MCF 10A (cell line): Measurements from ENCODE around the gene CBR1. TPM values are rescaled to one million over a fixed set of nuclear protein-coding genes. Genes with fewer than 3 reads are reported as not detected.
A peak's percentile ranks its signal among the peaks of the same experiment; 100 is the strongest.

ENCODE experiments used
- BruUV-seq: library from RNA; stranded (reverse); fragments of 400-500 nt; replicated peaks from 2 replicates; lab custom pipeline; 2021; lab: Mats Ljungman, UMichigan
- CTCF ChIA-PET: fragments of 300-600 bp; sonication (Branson Sonifier 250); formaldehyde crosslinking; extraction: SDS; loops from one replicate; lab custom pipeline; 2021; ENCODE audit warnings: antibody characterized with exemption, inconsistent platforms; lab: Yijun Ruan, JAX
- POLR2A ChIA-PET: fragments of 300-600, 350-650 bp; sonication (Branson Sonifier 250); formaldehyde crosslinking; extraction: SDS; loops from one replicate; lab custom pipeline; 2020; ENCODE audit warnings: antibody characterized with exemption, inconsistent platforms; lab: Yijun Ruan, JAX
- DNase-seq: peaks from one replicate; pipeline ENCODE4 v3.0.0-alpha.2; 2018; ENCODE audit not compliant: unreplicated experiment
- H3K27ac Mint-ChIP-seq: one replicate; pipeline ENCODE4 v1.8.0; 2022; ENCODE audit warnings: mild to moderate bottlenecking, low read depth, mixed read lengths; ENCODE audit not compliant: unreplicated experiment
- H3K27me3 Mint-ChIP-seq: one replicate; pipeline ENCODE4 v1.8.0; 2022; ENCODE audit warnings: mixed read lengths; ENCODE audit not compliant: insufficient read depth, unreplicated experiment
- H3K36me3 Mint-ChIP-seq: one replicate; pipeline ENCODE4 v1.8.0; 2022; ENCODE audit warnings: mild to moderate bottlenecking, moderate library complexity, mixed read lengths; ENCODE audit not compliant: insufficient read depth, unreplicated experiment
- H3K4me1 Mint-ChIP-seq: one replicate; pipeline ENCODE4 v1.8.0; 2022; ENCODE audit warnings: mixed read lengths; ENCODE audit not compliant: insufficient read depth, unreplicated experiment
- H3K4me3 Mint-ChIP-seq: one replicate; pipeline ENCODE4 v1.8.0; 2022; ENCODE audit warnings: mild to moderate bottlenecking, moderate library complexity, mixed read lengths; ENCODE audit not compliant: unreplicated experiment
- H3K9me3 Mint-ChIP-seq: one replicate; pipeline ENCODE4 v1.8.0; 2022; ENCODE audit warnings: mixed read lengths; ENCODE audit not compliant: unreplicated experiment
- intact Hi-C: fragments of 100-400 bp; cut with micrococcal nuclease; formaldehyde crosslinking; loops from 2 replicates; pipeline ENCODE4 v1.14.1; 2022
- total RNA-seq: library from RNA; stranded (reverse); gene quantifications from 2 replicates; pipeline ENCODE4 v1.2.3, GENCODE V29; 2022
- TF ChIP-seq, protein P1 (sequence below): fragments of 200-600 bp; IDR thresholded peaks from one replicate; pipeline ENCODE4 v1.8.0; 2022; ENCODE audit warnings: antibody characterized with exemption, mild to moderate bottlenecking; ENCODE audit not compliant: unreplicated experiment

The CBR1 gene
- total RNA-seq, 1 experiment from 2014 or later = 35.8 TPM

DNA sequence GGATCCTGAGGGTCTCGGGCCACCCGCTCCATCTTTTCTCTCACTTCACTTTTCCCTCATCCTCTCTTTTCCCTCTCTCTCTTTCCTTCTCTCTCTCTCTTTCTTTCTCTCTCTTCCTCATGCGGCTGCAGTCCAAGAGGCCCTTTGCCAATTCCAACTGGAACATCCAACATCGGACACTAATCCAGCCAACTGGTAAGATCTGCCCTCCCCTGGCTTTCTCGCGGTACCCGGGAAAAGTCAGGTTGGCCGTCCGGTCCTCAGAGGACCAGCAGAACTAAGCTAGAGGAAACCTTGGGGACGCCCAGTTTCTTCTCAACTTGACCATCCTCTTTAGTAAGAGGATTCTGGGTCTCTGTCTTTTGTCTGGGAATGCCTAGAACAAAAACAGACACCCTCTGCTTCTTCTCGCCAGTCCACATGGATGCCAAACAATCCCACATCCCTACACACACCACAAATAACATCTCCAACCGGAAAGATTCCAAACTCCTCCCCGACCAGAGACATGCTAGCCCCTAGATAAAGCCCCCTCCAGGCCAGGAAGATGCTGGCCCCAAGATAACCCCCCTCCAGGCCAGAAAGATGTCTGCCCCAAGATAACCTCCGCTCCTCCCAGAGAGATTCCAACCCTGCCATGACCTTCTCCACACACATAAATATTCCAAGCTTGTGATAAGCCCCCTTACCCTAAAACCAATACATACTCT lies 6.3 kb upstream of the CBR1 start:
- Mint-ChIP-seq H3K27ac (no peak overlapping the region), H3K4me3 (no peak overlapping the region), H3K36me3 (peaks cover 8% of the 10 kb centered on the region), H3K27me3 (no peaks in the 10 kb centered on the region), H3K4me1 (no peaks in the 10 kb centered on the region), H3K9me3 (no peaks in the 10 kb centered on the region)
- ChIA-PET POLR2A (interaction anchor here (0.9 kb wide), 1 partner anchor 38 kb away, joined by 4 read pairs; no protein-coding TSS in a partner anchor), CTCF (interaction anchor here (1.9 kb wide), 1 partner anchor 49 kb away, joined by 6 read pairs; no protein-coding TSS in a partner anchor)
- no peak for DNase-seq
- intact Hi-C loops = no loop called here
- no TSS peak for BruUV-seq
- TF ChIP-seq, protein P1, sequence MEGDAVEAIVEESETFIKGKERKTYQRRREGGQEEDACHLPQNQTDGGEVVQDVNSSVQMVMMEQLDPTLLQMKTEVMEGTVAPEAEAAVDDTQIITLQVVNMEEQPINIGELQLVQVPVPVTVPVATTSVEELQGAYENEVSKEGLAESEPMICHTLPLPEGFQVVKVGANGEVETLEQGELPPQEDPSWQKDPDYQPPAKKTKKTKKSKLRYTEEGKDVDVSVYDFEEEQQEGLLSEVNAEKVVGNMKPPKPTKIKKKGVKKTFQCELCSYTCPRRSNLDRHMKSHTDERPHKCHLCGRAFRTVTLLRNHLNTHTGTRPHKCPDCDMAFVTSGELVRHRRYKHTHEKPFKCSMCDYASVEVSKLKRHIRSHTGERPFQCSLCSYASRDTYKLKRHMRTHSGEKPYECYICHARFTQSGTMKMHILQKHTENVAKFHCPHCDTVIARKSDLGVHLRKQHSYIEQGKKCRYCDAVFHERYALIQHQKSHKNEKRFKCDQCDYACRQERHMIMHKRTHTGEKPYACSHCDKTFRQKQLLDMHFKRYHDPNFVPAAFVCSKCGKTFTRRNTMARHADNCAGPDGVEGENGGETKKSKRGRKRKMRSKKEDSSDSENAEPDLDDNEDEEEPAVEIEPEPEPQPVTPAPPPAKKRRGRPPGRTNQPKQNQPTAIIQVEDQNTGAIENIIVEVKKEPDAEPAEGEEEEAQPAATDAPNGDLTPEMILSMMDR = no peak

DNA sequence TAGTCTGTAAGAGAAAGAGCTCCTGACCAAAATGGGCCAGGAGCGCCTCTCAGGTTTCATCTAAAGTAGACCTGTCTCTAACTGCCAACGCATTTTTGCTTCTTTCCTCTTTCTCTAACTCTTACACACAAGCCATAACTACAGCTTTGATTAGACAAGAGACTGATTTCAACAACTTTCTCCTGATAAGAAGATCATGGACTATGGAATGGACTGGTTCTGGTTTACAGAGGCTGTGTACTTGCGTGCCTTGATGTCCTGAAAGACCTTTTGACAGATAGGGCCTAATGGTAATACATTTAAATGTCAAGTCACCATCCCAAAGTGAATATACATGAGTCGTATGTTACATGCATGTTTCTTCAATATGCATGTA lies 5.8 kb upstream of the CBR1 start:
- Mint-ChIP-seq H3K36me3 (peaks cover 8% of the 10 kb centered on the region), H3K9me3 (no peaks in the 10 kb centered on the region), H3K27me3 (no peaks in the 10 kb centered on the region), H3K4me1 (no peaks in the 10 kb centered on the region), H3K27ac (no peak overlapping the region), H3K4me3 (no peak overlapping the region)
- BruUV-seq = no TSS peak
- ChIA-PET CTCF (interaction anchor here (0.6 to 1.9 kb wide), 2 partner anchors 48 to 143 kb away, joined by 3 to 6 read pairs; no protein-coding TSS in a partner anchor), POLR2A (interaction anchor here (0.9 kb wide), 1 partner anchor 37 kb away, joined by 4 read pairs; no protein-coding TSS in a partner anchor)
- intact Hi-C loops = no loop called here
- no peak for DNase-seq
- TF ChIP-seq, protein P1 = no peak

GRCh38 chr21:36065497-36066036 lies 4.3 kb upstream of the CBR1 start:
- ChIA-PET CTCF (interaction anchor here (0.6 to 0.8 kb wide), 2 partner anchors 24 to 58 kb away, joined by 3 to 4 read pairs; no protein-coding TSS in a partner anchor), POLR2A (no interaction called here)
- Mint-ChIP-seq H3K27me3 (no peaks in the 10 kb centered on the region), H3K9me3 (no peaks in the 10 kb centered on the region), H3K4me1 (peaks cover 3% of the 10 kb centered on the region), H3K27ac (no peak overlapping the region), H3K4me3 (no peak overlapping the region), H3K36me3 (peaks cover 4% of the 10 kb centered on the region)
- TF ChIP-seq, protein P1 = no peak
- intact Hi-C loops = no loop called here
- no TSS peak for BruUV-seq
- peak; percentile 47 for DNase-seq

DNA sequence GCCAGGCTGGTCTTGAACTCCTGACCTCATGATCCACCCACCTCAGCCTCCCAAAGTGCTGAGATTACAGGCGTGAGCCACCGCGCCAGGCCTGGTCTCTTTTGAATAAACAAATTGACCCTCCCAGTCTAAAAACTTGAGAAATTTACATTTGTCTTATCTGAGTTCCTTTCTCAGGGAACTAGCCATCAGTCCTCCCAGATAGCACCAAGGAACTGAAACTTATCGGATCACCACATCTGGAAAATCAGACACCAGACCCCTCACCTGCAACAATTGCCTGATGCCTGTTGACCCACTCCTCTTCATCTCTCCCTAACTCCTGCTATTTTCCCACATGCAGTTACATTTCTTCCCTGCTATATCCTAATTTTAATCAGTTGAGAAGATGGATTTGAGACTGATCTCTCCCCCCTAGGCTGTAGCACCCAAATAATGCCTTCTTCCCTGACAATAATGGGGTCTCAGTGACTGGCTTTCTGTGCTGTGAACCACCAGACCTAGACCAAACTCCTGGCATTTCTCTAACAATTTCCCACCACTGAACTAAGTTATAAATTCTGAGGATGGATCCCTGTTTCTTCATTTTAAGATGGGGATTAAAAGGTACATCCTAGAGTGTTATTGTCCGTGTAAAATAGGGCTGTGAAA lies 951 bp upstream of the CBR1 start:
- no peaks in the 10 kb centered on the region for H3K27me3 Mint-ChIP-seq
- H3K4me1 Mint-ChIP-seq = peaks cover 20% of the 10 kb centered on the region
- intact Hi-C loops = no loop called here
- peak overlapping the region; percentile 92 for H3K27ac Mint-ChIP-seq
- BruUV-seq = no TSS peak
- DNase-seq = no peak
- H3K36me3 Mint-ChIP-seq = peaks cover 15% of the 10 kb centered on the region
- POLR2A ChIA-PET = interaction anchor here (0.7 to 5.3 kb wide), 15 partner anchors 9 to 1255 kb away, joined by 3 to 79 read pairs (median 4); partner anchors contain the start of gene SETD4
- no peaks in the 10 kb centered on the region for H3K9me3 Mint-ChIP-seq
- peak overlapping the region; percentile 88 for H3K4me3 Mint-ChIP-seq
- CTCF ChIA-PET = interaction anchor here (0.7 to 2.5 kb wide), 4 partner anchors 24 to 1432 kb away, joined by 3 to 13 read pairs (median 6); no protein-coding TSS in a partner anchor
- TF ChIP-seq, protein P1 = no peak
